ENCODE measurements around the gene MAGT1.

- TF ChIP-seq ZNF211 (tag by site-specific recombination; IDR thresholded peaks at IDR 0.05; ENCODE audit: low read depth): no peak
- TF ChIP-seq ZBTB21 (tag by site-specific recombination; IDR thresholded peaks at IDR 0.05): no peak
- TF ChIP-seq ZNF416 (tag by site-specific recombination; IDR thresholded peaks at IDR 0.05): no peak
- TF ChIP-seq ZNF777 (tag by site-specific recombination; IDR thresholded peaks at IDR 0.05; ENCODE audit: borderline replicate concordance): no peak
- no peak for TF ChIP-seq HIC1 (tag by site-specific recombination; IDR thresholded peaks at IDR 0.05)
- TF ChIP-seq, protein P1, sequence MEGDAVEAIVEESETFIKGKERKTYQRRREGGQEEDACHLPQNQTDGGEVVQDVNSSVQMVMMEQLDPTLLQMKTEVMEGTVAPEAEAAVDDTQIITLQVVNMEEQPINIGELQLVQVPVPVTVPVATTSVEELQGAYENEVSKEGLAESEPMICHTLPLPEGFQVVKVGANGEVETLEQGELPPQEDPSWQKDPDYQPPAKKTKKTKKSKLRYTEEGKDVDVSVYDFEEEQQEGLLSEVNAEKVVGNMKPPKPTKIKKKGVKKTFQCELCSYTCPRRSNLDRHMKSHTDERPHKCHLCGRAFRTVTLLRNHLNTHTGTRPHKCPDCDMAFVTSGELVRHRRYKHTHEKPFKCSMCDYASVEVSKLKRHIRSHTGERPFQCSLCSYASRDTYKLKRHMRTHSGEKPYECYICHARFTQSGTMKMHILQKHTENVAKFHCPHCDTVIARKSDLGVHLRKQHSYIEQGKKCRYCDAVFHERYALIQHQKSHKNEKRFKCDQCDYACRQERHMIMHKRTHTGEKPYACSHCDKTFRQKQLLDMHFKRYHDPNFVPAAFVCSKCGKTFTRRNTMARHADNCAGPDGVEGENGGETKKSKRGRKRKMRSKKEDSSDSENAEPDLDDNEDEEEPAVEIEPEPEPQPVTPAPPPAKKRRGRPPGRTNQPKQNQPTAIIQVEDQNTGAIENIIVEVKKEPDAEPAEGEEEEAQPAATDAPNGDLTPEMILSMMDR (tag by site-specific recombination; IDR thresholded peaks at IDR 0.05): no peak
Observed at GRCh38 chrX:77936299-77936698, 41.1 kb upstream of the MAGT1 start.
